ENCODE data around the gene IFT25. TPM values are rescaled to one million over a fixed set of nuclear protein-coding genes. Genes with fewer than 3 reads are reported as not detected.

Gene IFT25
- total and polyA plus RNA-seq, 2 of the 13 experiments (the other 11 are each of a cell fraction or from before 2014, with no cell fraction given), result 19.7 to 48.0 TPM

DNA sequence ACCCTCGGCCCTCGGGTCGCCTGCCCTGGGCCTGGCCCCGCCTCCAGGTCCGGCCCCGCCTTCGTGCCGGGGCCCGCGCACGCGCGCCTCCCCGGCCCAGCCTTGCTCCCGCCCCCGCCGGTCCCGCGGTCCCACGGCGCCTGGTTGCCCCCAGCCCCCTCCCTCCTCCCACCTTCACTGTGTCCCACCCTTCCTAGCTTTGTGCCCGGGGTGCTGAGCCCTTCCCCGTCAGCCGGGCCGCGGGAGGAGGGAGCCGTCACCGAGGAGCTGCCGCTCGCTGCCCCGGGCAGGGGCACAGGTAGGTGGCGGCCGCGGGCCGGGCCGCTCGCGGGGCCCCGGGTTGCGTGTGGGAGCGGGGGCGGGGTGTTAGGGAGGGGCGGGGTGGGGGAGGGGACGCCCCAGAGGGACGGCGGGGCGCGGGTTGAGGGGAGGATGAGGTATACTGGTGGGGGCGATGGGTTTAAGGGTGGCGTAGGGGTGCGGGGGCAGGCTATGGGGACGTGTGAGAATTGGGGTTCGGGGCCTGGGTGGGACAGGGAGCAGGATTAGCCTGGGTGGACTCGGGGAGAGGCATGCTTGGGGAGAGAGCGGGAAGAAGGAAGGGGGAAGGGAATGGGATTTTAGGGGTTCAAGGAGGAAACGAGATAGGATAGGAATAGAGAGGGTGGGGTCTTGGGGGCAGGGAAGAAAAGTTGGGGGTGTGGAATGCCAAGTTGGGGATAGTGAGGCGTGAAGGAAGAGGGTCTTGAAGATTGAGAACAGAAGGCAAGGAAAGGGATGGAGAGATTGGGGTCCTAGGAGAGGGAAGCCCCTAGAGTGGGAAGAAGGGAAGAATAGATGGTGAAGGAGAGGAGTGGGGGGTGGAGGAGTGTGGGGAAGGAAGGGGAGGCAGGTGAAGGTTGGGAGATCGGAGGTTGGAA, 1.0 kb upstream of the IFT25 start, which contains the start of gene LRRC42 (continued):
- TF ChIP-seq, protein P1, sequence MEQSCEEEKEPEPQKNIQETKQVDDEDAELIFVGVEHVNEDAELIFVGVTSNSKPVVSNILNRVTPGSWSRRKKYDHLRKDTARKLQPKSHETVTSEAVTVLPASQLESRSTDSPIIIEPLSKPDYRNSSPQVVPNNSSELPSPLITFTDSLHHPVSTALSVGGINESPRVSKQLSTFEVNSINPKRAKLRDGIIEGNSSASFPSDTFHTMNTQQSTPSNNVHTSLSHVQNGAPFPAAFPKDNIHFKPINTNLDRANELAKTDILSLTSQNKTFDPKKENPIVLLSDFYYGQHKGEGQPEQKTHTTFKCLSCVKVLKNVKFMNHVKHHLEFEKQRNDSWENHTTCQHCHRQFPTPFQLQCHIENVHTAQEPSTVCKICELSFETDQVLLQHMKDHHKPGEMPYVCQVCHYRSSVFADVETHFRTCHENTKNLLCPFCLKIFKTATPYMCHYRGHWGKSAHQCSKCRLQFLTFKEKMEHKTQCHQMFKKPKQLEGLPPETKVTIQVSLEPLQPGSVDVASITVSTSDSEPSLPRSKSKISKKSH (CRISPR knock-in tag; IDR thresholded peaks at IDR 0.05; ENCODE audit: borderline replicate concordance), result no peak
- TF ChIP-seq ZNF234 (CRISPR knock-in tag; conservative IDR thresholded peaks at IDR 0.05) (no peak), PRMT3 (CRISPR knock-in tag; IDR thresholded peaks at IDR 0.05; ENCODE audit: borderline replicate concordance, low read depth) (no peak), PITX1 (CRISPR knock-in tag; IDR thresholded peaks at IDR 0.05) (no peak), ZNF550 (CRISPR knock-in tag; IDR thresholded peaks at IDR 0.05; ENCODE audit: borderline replicate concordance) (no peak), FOXA1 (IDR thresholded peaks at IDR 0.05) (no peak), FOXA1 (CRISPR knock-in tag; IDR thresholded peaks at IDR 0.05) (no peak), MAF1 (CRISPR knock-in tag; IDR thresholded peaks at IDR 0.05; ENCODE audit: borderline replicate concordance) (no peak), ZFYVE20 (CRISPR knock-in tag; IDR thresholded peaks at IDR 0.05; ENCODE audit: borderline replicate concordance, low read depth) (no peak), BHLHE40 (IDR thresholded peaks at IDR 0.05; ENCODE audit: low read length) (no peak), CCDC6 (CRISPR knock-in tag; IDR thresholded peaks at IDR 0.05) (no peak), HDAC1 (CRISPR knock-in tag; IDR thresholded peaks at IDR 0.05) (0 out of 2 replicates have a peak, but pooled peaks have one; percentile 27), MTA1 (CRISPR knock-in tag; IDR thresholded peaks at IDR 0.05; ENCODE audit: borderline replicate concordance) (0 out of 2 replicates have a peak, but pooled peaks have one; percentile 38), TOPORS (CRISPR knock-in tag; IDR thresholded peaks at IDR 0.05) (0 out of 2 replicates have a peak, but pooled peaks have one; percentile 22), ZKSCAN5 (CRISPR knock-in tag; IDR thresholded peaks at IDR 0.05) (no peak)
- TF ChIP-seq, protein P2, sequence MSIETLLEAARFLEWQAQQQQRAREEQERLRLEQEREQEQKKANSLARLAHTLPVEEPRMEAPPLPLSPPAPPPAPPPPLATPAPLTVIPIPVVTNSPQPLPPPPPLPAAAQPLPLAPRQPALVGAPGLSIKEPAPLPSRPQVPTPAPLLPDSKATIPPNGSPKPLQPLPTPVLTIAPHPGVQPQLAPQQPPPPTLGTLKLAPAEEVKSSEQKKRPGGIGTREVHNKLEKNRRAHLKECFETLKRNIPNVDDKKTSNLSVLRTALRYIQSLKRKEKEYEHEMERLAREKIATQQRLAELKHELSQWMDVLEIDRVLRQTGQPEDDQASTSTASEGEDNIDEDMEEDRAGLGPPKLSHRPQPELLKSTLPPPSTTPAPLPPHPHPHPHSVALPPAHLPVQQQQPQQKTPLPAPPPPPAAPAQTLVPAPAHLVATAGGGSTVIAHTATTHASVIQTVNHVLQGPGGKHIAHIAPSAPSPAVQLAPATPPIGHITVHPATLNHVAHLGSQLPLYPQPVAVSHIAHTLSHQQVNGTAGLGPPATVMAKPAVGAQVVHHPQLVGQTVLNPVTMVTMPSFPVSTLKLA (IDR thresholded peaks at IDR 0.05), result no peak
- TF ChIP-seq, protein P3, sequence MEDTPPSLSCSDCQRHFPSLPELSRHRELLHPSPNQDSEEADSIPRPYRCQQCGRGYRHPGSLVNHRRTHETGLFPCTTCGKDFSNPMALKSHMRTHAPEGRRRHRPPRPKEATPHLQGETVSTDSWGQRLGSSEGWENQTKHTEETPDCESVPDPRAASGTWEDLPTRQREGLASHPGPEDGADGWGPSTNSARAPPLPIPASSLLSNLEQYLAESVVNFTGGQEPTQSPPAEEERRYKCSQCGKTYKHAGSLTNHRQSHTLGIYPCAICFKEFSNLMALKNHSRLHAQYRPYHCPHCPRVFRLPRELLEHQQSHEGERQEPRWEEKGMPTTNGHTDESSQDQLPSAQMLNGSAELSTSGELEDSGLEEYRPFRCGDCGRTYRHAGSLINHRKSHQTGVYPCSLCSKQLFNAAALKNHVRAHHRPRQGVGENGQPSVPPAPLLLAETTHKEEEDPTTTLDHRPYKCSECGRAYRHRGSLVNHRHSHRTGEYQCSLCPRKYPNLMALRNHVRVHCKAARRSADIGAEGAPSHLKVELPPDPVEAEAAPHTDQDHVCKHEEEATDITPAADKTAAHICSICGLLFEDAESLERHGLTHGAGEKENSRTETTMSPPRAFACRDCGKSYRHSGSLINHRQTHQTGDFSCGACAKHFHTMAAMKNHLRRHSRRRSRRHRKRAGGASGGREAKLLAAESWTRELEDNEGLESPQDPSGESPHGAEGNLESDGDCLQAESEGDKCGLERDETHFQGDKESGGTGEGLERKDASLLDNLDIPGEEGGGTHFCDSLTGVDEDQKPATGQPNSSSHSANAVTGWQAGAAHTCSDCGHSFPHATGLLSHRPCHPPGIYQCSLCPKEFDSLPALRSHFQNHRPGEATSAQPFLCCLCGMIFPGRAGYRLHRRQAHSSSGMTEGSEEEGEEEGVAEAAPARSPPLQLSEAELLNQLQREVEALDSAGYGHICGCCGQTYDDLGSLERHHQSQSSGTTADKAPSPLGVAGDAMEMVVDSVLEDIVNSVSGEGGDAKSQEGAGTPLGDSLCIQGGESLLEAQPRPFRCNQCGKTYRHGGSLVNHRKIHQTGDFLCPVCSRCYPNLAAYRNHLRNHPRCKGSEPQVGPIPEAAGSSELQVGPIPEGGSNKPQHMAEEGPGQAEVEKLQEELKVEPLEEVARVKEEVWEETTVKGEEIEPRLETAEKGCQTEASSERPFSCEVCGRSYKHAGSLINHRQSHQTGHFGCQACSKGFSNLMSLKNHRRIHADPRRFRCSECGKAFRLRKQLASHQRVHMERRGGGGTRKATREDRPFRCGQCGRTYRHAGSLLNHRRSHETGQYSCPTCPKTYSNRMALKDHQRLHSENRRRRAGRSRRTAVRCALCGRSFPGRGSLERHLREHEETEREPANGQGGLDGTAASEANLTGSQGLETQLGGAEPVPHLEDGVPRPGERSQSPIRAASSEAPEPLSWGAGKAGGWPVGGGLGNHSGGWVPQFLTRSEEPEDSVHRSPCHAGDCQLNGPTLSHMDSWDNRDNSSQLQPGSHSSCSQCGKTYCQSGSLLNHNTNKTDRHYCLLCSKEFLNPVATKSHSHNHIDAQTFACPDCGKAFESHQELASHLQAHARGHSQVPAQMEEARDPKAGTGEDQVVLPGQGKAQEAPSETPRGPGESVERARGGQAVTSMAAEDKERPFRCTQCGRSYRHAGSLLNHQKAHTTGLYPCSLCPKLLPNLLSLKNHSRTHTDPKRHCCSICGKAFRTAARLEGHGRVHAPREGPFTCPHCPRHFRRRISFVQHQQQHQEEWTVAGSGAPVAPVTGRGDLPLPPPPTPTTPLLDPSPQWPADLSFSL (CRISPR knock-in tag; IDR thresholded peaks at IDR 0.05), result no peak

Measured in HepG2 (cell line).